ENCODE data around the gene CTU2. TPM values are rescaled to one million over a fixed set of nuclear protein-coding genes. Genes with fewer than 3 reads are reported as not detected.

CTU2 gene
- total RNA-seq, 1 donor from 2014 or later = 18.3 TPM

- no peak for FAIRE-seq
- no peak overlapping the region for H3K27ac Mint-ChIP-seq (ENCODE audit: unreplicated experiment)
Measured at GRCh38 chr16:88759245-88759975, 53.1 kb downstream of the CTU2 start.

GRCh38 chr16:88759976-88760350, 53.7 kb downstream of the CTU2 start:
- Histone ChIP-seq H3K4me1 (ENCODE audit: insufficient read depth, low read length) (peaks cover 41% of the 10 kb centered on the region), H4K20me1 (ENCODE audit: insufficient read depth, low read length) (peaks cover 96% of the 10 kb centered on the region), H3K27me3 (ENCODE audit: insufficient read depth, low read length) (no peaks in the 10 kb centered on the region), H3K9me3 (ENCODE audit: insufficient read depth, low read depth, low read length) (no peaks in the 10 kb centered on the region), H2AFZ (ENCODE audit: low read depth, low read length) (no peak overlapping the region), H3K36me3 (ENCODE audit: insufficient read depth, low read length) (no peaks in the 10 kb centered on the region), H3K4me3 (ENCODE audit: insufficient read depth, low read depth, low read length) (no peak overlapping the region), H3K9ac (ENCODE audit: low read length) (no peak overlapping the region), H3K4me2 (ENCODE audit: low read length) (no peak overlapping the region), H3K27ac (ENCODE audit: low read depth, low read length) (no peak overlapping the region), H3K79me2 (ENCODE audit: insufficient read depth, low read length) (peaks cover 92% of the 10 kb centered on the region)
- no peak for TF ChIP-seq EZH2 (IDR thresholded peaks at IDR 0.05; ENCODE audit: insufficient read depth, low read length)
- TF ChIP-seq CTCF (IDR thresholded peaks at IDR 0.05; ENCODE audit: insufficient read depth, low read depth, low read length) = no peak
- Mint-ChIP-seq H3K9me3 (ENCODE audit: unreplicated experiment) (no peaks in the 10 kb centered on the region), H3K27me3 (ENCODE audit: low read depth, unreplicated experiment) (no peaks in the 10 kb centered on the region), H3K4me3 (ENCODE audit: unreplicated experiment) (no peak overlapping the region), H3K36me3 (ENCODE audit: low read depth, unreplicated experiment) (peaks cover 5% of the 10 kb centered on the region), H3K27ac (ENCODE audit: unreplicated experiment) (peak overlapping the region; percentile 18), H3K4me1 (ENCODE audit: low read depth, unreplicated experiment) (peaks cover 37% of the 10 kb centered on the region)
- no peak for FAIRE-seq
- no peak for DNase-seq (ENCODE audit: low read depth)

More at GRCh38 chr16:88759245-88759975, 53.1 kb downstream of the CTU2 start:
- DNase-seq (ENCODE audit: low read depth) = no peak
- peaks cover 92% of the 10 kb centered on the region for H3K79me2 ChIP-seq (ENCODE audit: insufficient read depth, low read length)
- Mint-ChIP-seq H3K36me3 (ENCODE audit: low read depth, unreplicated experiment) (peaks cover 5% of the 10 kb centered on the region), H3K4me1 (ENCODE audit: low read depth, unreplicated experiment) (peaks cover 35% of the 10 kb centered on the region), H3K4me3 (ENCODE audit: unreplicated experiment) (no peak overlapping the region), H3K27me3 (ENCODE audit: low read depth, unreplicated experiment) (no peaks in the 10 kb centered on the region), H3K9me3 (ENCODE audit: unreplicated experiment) (no peaks in the 10 kb centered on the region)
- no peaks in the 10 kb centered on the region for H3K36me3 ChIP-seq (ENCODE audit: insufficient read depth, low read length)
- H3K9me3 ChIP-seq (ENCODE audit: insufficient read depth, low read depth, low read length) = no peaks in the 10 kb centered on the region
- TF ChIP-seq CTCF (IDR thresholded peaks at IDR 0.05; ENCODE audit: insufficient read depth, low read depth, low read length) = no peak
- TF ChIP-seq EZH2 (IDR thresholded peaks at IDR 0.05; ENCODE audit: insufficient read depth, low read length) = no peak
- H3K4me2 ChIP-seq (ENCODE audit: low read length) = no peak overlapping the region
- peaks cover 44% of the 10 kb centered on the region for H3K4me1 ChIP-seq (ENCODE audit: insufficient read depth, low read length)
- peaks cover 96% of the 10 kb centered on the region for H4K20me1 ChIP-seq (ENCODE audit: insufficient read depth, low read length)
- H3K9ac ChIP-seq (ENCODE audit: low read length) = no peak overlapping the region
- H3K4me3 ChIP-seq (ENCODE audit: insufficient read depth, low read depth, low read length) = no peak overlapping the region
- H3K27ac ChIP-seq (ENCODE audit: low read depth, low read length) = no peak overlapping the region
- H2AFZ ChIP-seq (ENCODE audit: low read depth, low read length) = no peak overlapping the region
- no peaks in the 10 kb centered on the region for H3K27me3 ChIP-seq (ENCODE audit: insufficient read depth, low read length)

Data from astrocyte (in vitro differentiated cells and primary cell).